Hematopoietic multipotent progenitor cell treated with erythropoietin and hydrocortisone succinate and interleukin-3 and kit ligand, for 17 days (in vitro differentiated cells): ENCODE data around the gene KLHL29.

Experiments used
- DNase-seq: peaks from one replicate; pipeline ENCODE4 v3.0.0-alpha.2; 2015; ENCODE audit warnings: low spot score

KLHL29 gene

GRCh38 chr2:23449413-23449812 is 64.4 kb downstream of the KLHL29 start:
- no peak for DNase-seq

GRCh38 chr2:23449831-23450331 is 64.9 kb downstream of the KLHL29 start:
- DNase-seq = no peak

GRCh38 chr2:23452372-23452771 is 67.4 kb downstream of the KLHL29 start:
- no peak for DNase-seq

- DNase-seq = no peak
Measured at GRCh38 chr2:23452853-23453420, 68.0 kb downstream of the KLHL29 start.

- no peak for DNase-seq
Measured at GRCh38 chr2:23453432-23453831, 68.5 kb downstream of the KLHL29 start.

- DNase-seq = no peak
Measured at GRCh38 chr2:23453836-23454460, 69.0 kb downstream of the KLHL29 start.

- no peak for DNase-seq
Measured at GRCh38 chr2:23454501-23455120, 69.6 kb downstream of the KLHL29 start.

GRCh38 chr2:23456396-23456795 is 71.4 kb downstream of the KLHL29 start:
- no peak for DNase-seq

- DNase-seq = no peak
Measured at GRCh38 chr2:23456881-23457760, 72.1 kb downstream of the KLHL29 start.

GRCh38 chr2:23457990-23458682 is 73.2 kb downstream of the KLHL29 start:
- no peak for DNase-seq

GRCh38 chr2:23459032-23459431 is 74.1 kb downstream of the KLHL29 start:
- no peak for DNase-seq

GRCh38 chr2:23460228-23460627 is 75.2 kb downstream of the KLHL29 start:
- no peak for DNase-seq

- no peak for DNase-seq
Measured at GRCh38 chr2:23460993-23461392, 76.0 kb downstream of the KLHL29 start.

- no peak for DNase-seq
Measured at GRCh38 chr2:23464156-23464555, 79.2 kb downstream of the KLHL29 start.

GRCh38 chr2:23464905-23465537 is 80.0 kb downstream of the KLHL29 start:
- DNase-seq = no peak

GRCh38 chr2:23465936-23466335 is 81.0 kb downstream of the KLHL29 start:
- DNase-seq = no peak

- no peak for DNase-seq
Measured at GRCh38 chr2:23467618-23468017, 82.6 kb downstream of the KLHL29 start.

- DNase-seq = no peak
Measured at GRCh38 chr2:23468474-23469141, 83.6 kb downstream of the KLHL29 start.

GRCh38 chr2:23469142-23469540 is 84.2 kb downstream of the KLHL29 start:
- DNase-seq = no peak

GRCh38 chr2:23475036-23475435 is 90.1 kb downstream of the KLHL29 start:
- no peak for DNase-seq

- DNase-seq = no peak
Measured at GRCh38 chr2:23475473-23475872, 90.5 kb downstream of the KLHL29 start.
